ENCODE results near the gene PLCB3.

- TF ChIP-seq CTCF (IDR thresholded peaks at IDR 0.05) (no peak), POLR2A (IDR thresholded peaks at IDR 0.05) (no peak)
These were observed 3.4 kb upstream of the PLCB3 start for GRCh38 chr11:64247729-64248531.
